Muscle of leg (tissue), 11 donors: Measurements from ENCODE around the gene SLC30A2. TPM values are rescaled to one million over a fixed set of nuclear protein-coding genes. Genes with fewer than 3 reads are reported as not detected.

ENCODE experiments used
- DNase-seq: peaks from one replicate; pipeline ENCODE4 v3.0.0; 2013
- H3K27ac ChIP-seq: one replicate; pipeline ENCODE4 v1.5.1; 2013; ENCODE audit warnings: mild to moderate bottlenecking, low read length, control low read depth
- H3K27me3 ChIP-seq: one replicate; pipeline ENCODE4 v1.6.1; 2013; ENCODE audit warnings: low read length; ENCODE audit not compliant: control insufficient read depth, insufficient read depth
- H3K36me3 ChIP-seq: one replicate; pipeline ENCODE4 v1.6.1; 2013; ENCODE audit warnings: low read length; ENCODE audit not compliant: control insufficient read depth, insufficient read depth
- H3K4me1 ChIP-seq: one replicate; pipeline ENCODE4 v1.6.1; 2013; ENCODE audit warnings: low read length; ENCODE audit not compliant: control insufficient read depth, insufficient read depth
- H3K4me3 ChIP-seq: one replicate; pipeline ENCODE4 v1.5.1; 2013; ENCODE audit warnings: low read length, control low read depth
- H3K9me3 ChIP-seq: replicated peaks from 2 replicates; pipeline ENCODE4 v1.6.1; 2013; ENCODE audit warnings: low read depth, low read length; ENCODE audit not compliant: control insufficient read depth
- WGBS: methylation state at CpG from one replicate; pipeline ENCODE4 v1.1.5; 2013; ENCODE audit warnings: missing lambda C conversion rate; ENCODE audit not compliant: insufficient coverage; 5-methylcytosine and 5-hydroxymethylcytosine counted together
- polyA plus RNA-seq, 8 donors: library from polyadenylated mRNA; unstranded; fragments of 120-200 nt; gene quantifications; one replicate each; pipeline versions ENCODE4 v1.2.1 to v1.2.3, GENCODE V29; 2013; ENCODE audit warnings: inconsistent platforms in 1 of 8, low replicate concordance in 1 of 8; ENCODE audit not compliant: insufficient read length in 8 of 8, insufficient read depth in 1 of 8
- total RNA-seq: library from RNA; stranded (reverse); fragments of 120-200 nt; gene quantifications from one replicate; pipeline ENCODE4 v1.2.4, GENCODE V29; 2013

Gene SLC30A2
- total and polyA plus RNA-seq, 9 donors: 0.29 to 2.0 (median 0.69) TPM

DNA sequence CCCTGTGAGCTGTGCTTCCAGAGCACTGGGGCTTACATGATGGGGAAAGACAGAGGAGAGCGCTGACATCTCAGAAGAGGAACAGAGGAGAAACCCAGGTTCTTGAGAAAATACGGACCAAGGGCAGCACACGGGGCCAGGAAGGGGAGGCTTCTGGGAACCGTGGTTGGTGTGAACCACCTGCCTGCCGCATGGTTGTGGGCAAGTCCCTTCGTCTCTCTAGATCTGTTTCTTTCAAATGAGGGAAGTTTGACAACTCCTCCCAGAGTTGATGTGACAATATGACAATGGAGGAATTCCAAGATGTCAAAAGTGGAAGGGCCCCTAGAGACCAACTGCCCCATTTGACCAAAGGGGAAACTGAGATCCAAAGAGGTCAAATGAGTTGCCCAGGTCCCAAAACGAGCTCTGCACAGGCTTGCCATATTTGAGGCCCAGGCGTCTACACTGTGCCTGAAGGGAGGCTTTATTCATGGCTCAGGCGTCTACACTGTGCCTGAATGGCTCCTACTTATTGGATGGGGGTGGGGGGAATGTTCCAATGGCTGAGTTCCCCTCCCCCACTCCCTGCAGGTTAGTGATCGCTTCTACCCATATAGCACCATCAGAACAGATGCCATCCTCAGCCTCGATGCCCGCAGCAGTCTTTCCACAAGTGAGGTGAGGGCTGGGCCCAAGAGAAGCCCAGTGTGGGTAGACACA, 13.1 kb downstream of the SLC30A2 start:
- H3K9me3 ChIP-seq: no peaks in the 10 kb centered on the region
- no peak for DNase-seq
- WGBS: 72% methylated on average over 7 of the region's 12 CpGs
- no peak overlapping the region for H3K4me3 ChIP-seq
- H3K27me3 ChIP-seq: peaks cover 29% of the 10 kb centered on the region
- no peak overlapping the region for H3K27ac ChIP-seq
- peaks cover 26% of the 10 kb centered on the region for H3K4me1 ChIP-seq
- H3K36me3 ChIP-seq: no peaks in the 10 kb centered on the region

DNA sequence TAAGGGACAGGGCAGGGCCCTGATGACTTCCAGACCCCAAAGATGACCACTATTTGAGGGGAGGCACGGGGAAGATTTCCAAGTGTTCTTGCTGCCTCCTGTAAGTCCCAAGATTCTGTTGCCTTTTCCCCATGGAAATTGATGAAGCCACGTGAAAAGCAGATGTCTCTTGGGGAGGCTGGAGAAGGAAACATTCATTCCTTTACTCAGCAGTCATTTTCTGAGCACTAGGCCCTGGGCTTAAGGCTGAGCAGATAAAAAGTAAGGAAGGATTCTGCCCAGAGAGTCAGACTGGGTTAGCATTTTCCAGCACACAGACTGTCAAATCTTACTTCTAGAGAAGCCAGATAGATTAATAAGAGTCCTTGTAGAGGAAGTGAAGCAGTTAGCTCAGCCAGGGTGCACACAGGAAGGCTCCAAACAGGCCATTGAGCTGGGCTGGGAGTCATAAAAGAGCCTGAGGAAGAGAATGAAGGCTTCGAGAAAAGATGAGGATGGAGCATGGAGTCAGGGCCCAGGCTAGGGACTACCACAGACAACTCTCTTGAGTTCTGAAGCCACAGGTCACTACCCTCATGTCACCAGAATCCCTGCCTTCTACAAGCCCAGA, 14.2 kb downstream of the SLC30A2 start:
- no peak overlapping the region for H3K27ac ChIP-seq
- H3K9me3 ChIP-seq: no peaks in the 10 kb centered on the region
- H3K27me3 ChIP-seq: peaks cover 29% of the 10 kb centered on the region
- H3K4me1 ChIP-seq: peaks cover 18% of the 10 kb centered on the region
- no peak for DNase-seq
- no CpG with 5 or more reads among the region's 3 CpGs for WGBS
- H3K4me3 ChIP-seq: no peak overlapping the region
- H3K36me3 ChIP-seq: no peaks in the 10 kb centered on the region

DNA sequence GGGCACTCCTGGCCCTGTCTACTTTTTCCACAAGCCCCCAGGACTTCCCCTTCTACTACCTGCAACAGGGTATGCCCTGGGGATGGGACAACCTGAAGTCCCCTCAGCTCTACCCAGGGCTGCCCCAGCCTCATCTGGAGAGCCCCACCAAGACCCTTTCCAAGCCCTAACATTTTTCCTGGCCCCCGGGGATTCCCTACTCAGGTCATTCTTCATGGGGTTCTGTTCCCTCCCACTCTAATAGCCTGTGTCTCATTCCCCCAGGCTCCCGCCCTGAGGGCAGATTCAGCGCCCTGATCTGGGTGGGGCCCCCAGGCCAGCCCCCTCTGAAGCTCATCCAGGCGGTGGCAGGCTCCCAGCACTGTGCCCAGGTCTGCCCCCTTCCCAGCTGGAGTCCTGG, 14.7 kb downstream of the SLC30A2 start:
- no peaks in the 10 kb centered on the region for H3K9me3 ChIP-seq
- H3K36me3 ChIP-seq: no peaks in the 10 kb centered on the region
- no peak overlapping the region for H3K27ac ChIP-seq
- WGBS: 81% methylated on average over 4 of the region's 4 CpGs
- peaks cover 12% of the 10 kb centered on the region for H3K4me1 ChIP-seq
- DNase-seq: no peak
- peaks cover 27% of the 10 kb centered on the region for H3K27me3 ChIP-seq
- H3K4me3 ChIP-seq: no peak overlapping the region

DNA sequence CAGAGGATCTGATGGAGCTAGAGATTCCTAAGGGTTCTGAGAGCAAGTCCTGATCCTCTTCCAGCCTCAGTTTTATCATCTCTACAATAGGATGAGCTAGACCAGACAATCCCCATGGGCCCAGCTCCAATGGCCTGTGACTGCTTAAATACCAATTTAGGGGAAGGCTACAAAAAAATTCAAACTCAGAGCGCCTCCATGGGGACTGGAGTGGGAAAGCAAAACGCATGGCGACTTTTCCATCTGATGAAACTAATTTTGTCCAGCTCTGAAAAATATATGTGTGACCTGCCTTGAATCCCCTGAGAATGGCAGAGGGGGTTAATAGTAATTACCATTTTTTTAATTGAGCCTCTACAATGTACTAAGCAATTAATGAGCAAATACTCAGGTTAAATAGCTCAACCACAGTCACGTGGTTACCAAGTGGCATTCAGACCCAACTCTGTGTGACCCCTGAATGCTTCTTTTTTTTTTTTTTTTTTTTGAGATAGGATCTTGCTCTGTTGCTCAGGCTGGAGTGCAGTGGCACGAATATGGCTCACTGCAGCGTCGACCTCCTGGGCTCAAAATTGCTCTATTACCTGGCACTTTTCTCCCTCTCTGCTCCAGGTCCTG, 15.9 kb downstream of the SLC30A2 start:
- H3K4me1 ChIP-seq: peaks cover 7% of the 10 kb centered on the region
- no peak overlapping the region for H3K27ac ChIP-seq
- no peak for DNase-seq
- peaks cover 24% of the 10 kb centered on the region for H3K27me3 ChIP-seq
- no peak overlapping the region for H3K4me3 ChIP-seq
- H3K9me3 ChIP-seq: no peaks in the 10 kb centered on the region
- WGBS: 84% methylated on average over 4 of the region's 7 CpGs
- H3K36me3 ChIP-seq: no peaks in the 10 kb centered on the region

DNA sequence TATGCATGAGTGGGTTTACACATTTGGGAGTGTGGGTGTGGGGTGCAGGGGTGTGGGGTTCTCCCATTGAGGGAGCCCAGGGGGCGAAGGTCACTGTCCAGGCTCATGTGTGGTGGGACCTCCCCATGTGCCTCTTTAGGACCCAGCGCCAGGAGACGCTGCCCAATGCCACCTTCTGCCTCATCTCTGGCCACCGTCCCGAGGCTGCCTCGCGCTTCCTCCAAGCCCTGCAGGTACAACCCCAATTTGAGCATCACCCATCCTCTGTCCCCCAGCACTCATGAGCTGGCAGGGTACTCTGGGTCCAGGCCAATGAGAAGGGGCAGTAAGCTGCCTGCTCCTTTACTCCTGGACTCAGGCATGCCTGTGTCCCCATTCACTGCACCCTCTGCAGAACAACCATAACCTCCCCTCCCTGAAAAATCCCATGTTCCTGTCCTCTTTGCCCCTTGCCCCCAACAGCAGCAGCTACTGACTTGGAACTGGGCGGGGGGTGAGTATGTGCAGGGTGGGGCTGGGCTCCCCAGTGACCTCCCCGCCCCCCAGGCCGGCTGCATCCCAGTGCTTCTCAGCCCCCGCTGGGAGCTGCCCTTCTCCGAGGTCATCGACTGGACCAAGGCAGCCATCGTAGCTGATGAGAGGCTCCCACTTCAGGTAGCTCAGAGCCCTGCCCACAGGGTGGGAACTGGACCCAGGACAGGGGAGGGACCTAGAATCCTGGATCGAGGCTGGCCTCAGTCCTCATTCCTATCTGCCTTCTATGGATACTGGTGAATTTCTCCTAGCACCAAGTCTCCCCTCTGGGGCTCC, 16.7 kb downstream of the SLC30A2 start:
- no peak overlapping the region for H3K4me3 ChIP-seq
- H3K36me3 ChIP-seq: no peaks in the 10 kb centered on the region
- no peak for DNase-seq
- H3K27me3 ChIP-seq: peaks cover 17% of the 10 kb centered on the region
- no peaks in the 10 kb centered on the region for H3K9me3 ChIP-seq
- 69% methylated on average over 12 of the region's 15 CpGs for WGBS
- no peak overlapping the region for H3K27ac ChIP-seq
- peaks cover 2% of the 10 kb centered on the region for H3K4me1 ChIP-seq

DNA sequence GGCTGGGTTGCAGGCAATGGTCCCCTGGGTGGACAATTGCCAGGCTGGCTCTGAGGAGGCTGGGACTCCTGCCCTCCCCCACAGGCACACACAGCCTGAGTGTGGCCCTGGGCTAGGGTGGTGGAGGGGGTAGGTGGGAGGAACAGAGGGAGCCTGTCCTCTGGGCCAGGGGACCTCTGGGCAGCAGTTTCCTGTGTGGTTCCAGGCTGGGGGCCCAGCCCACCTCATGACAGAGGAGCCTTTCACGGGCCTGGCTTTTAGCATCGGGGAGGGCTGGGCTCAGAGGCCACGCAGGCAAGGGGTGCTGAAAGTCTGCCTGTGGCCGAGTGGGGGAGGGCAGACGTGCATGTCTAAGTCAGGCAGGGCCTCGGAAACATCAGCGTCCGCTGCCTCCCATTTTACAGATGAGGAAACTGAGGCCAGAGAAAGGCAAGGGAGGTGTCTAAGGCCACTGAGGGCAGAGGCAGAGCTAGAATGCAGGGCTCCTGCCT, 17.4 kb downstream of the SLC30A2 start:
- Histone ChIP-seq H3K27ac (no peak overlapping the region), H3K4me1 (peaks cover 6% of the 10 kb centered on the region), H3K9me3 (no peaks in the 10 kb centered on the region), H3K36me3 (no peaks in the 10 kb centered on the region), H3K4me3 (no peak overlapping the region), H3K27me3 (peaks cover 10% of the 10 kb centered on the region)
- WGBS: 63% methylated on average over 7 of the region's 8 CpGs
- no peak for DNase-seq

DNA sequence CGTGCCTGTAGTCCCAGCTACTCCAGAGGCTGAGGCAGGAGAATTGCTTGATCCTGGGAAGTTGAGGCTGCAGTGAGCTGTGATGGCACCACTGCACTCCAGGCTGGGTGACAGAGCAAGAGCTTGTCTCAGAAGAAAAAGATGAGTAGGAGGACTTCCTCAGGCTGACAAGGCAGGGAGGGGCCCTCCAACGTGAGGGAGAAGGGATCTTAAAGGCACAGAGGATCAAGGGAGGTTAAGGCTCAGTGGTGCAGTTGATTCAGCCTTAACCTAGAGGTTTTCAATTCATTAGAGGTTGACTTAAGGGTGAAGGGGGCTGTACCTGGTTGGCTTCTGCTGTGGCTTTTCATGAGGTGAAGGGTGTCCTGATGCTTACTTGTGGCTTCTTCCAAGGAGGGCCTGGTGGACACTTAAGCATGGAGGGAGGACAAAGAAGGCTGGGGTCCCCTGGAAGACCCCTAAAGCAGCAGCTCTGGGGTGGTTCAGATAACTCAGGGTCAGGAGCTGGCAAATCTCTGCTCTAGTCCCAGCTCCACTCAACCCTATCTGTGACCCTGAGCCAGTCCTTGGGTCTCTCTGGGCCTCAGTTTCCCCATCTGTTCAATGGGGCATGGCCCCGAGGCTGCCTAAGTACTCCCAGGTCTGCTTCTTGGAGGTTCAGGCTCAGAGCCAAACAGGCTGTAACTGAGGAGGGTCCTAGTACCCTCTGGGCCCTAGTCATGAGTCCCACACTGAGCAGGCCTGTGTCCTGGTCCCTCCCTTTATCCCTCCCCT, 18.0 kb downstream of the SLC30A2 start:
- Histone ChIP-seq H3K36me3 (no peaks in the 10 kb centered on the region), H3K4me3 (no peak overlapping the region), H3K4me1 (peaks cover 12% of the 10 kb centered on the region), H3K27me3 (peaks cover 3% of the 10 kb centered on the region), H3K9me3 (no peaks in the 10 kb centered on the region), H3K27ac (no peak overlapping the region)
- no peak for DNase-seq
- WGBS: 43% methylated on average over 2 of the region's 3 CpGs

DNA sequence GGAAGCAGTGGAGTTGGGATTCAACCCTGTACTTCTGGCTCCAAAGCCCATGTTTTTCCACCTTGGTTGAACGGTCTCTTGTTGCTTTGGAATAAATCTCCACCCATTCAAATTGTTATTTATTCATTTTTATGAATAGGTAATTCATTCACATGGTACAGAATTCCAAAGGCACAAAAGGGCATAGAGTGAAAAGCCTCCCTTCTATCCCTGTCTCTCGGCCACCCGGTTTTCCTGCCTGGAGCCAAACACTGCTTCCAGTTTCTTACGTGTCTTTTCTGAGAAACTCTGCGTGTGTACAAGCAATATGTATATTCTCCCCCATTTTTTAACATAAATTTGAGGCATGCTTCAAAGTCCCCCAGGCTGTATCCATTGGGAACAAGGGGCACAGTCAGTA, 20.4 kb downstream of the SLC30A2 start:
- no peak for DNase-seq
- H3K36me3 ChIP-seq: no peaks in the 10 kb centered on the region
- H3K27me3 ChIP-seq: no peaks in the 10 kb centered on the region
- no peaks in the 10 kb centered on the region for H3K9me3 ChIP-seq
- H3K4me3 ChIP-seq: no peak overlapping the region
- 60% methylated on average over 4 of the region's 5 CpGs for WGBS
- peaks cover 36% of the 10 kb centered on the region for H3K4me1 ChIP-seq
- no peak overlapping the region for H3K27ac ChIP-seq

DNA sequence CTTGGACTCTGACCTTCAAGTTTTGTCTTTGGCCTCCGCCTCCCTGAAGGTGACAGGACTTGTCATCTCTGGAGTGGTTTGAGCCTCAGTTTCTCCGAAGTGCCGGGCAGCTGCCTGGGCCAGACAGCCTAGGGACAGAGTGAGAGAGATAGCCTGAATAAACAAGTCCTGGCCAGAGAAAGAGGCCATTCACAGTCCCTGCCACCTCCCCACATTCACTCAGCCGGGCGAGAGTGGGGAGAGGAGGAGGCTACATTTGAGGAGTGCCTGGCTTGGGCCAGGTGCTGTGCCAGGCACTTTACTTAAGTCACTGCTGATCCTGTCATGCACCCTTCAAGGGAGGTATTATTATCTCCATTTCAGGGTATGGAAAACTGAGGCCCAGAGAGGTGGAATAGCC, 20.9 kb downstream of the SLC30A2 start:
- Histone ChIP-seq H3K36me3 (no peaks in the 10 kb centered on the region), H3K4me3 (no peak overlapping the region), H3K27me3 (no peaks in the 10 kb centered on the region), H3K27ac (no peak overlapping the region), H3K9me3 (no peaks in the 10 kb centered on the region), H3K4me1 (peaks cover 40% of the 10 kb centered on the region)
- WGBS: 100% methylated on average over 1 of the region's 5 CpGs
- DNase-seq: no peak
